Panc1 (cell line): ENCODE results near the gene ATP6V1B1. TPM values are rescaled to one million over a fixed set of nuclear protein-coding genes. Genes with fewer than 3 reads are reported as not detected.

Source experiments
- ATAC-seq: fragments of 200-7000 bp; cut with Tn5 transposase; 2 replicates; pipeline ENCODE4 v1.9.1; 2020; ENCODE audit warnings: mild to moderate bottlenecking, moderate library complexity
- BruUV-seq: library from RNA; stranded (reverse); fragments of 400-500 nt; replicated peaks from 2 replicates; lab custom pipeline; 2021; lab: Mats Ljungman, UMichigan
- CTCF ChIA-PET: fragments of 300-600 bp; sonication (Branson Sonifier 250); formaldehyde crosslinking; loops from one replicate; lab custom pipeline; 2022; ENCODE audit warnings: antibody characterized with exemption; lab: Charles Lee
- POLR2A ChIA-PET: fragments of 300-600 bp; sonication (Branson Sonifier 250); formaldehyde crosslinking; loops from one replicate; lab custom pipeline; 2022; ENCODE audit warnings: antibody characterized with exemption; lab: Charles Lee
- DNase-seq: peaks from one replicate; pipeline ENCODE4 v3.0.0-alpha.2; 2010; ENCODE audit warnings: low read depth, low spot score
- H3K27ac ChIP-seq: 2 replicates; pipeline ENCODE4 v1.5.1; 2011; ENCODE audit warnings: mild to moderate bottlenecking, low read length, inconsistent platforms
- H3K27me3 ChIP-seq: fragments of 200-500 bp; sonication (Bioruptor generic); 2 replicates; pipeline ENCODE4 v1.6.0; 2014; ENCODE audit warnings: low read length, inconsistent platforms; ENCODE audit not compliant: control insufficient read depth, insufficient read depth
- H3K36me3 ChIP-seq: fragments of 200-500 bp; sonication (Bioruptor generic); 2 replicates; pipeline ENCODE4 v1.5.1; 2014; ENCODE audit warnings: inconsistent platforms, mild to moderate bottlenecking, low read length, moderate library complexity; ENCODE audit not compliant: control insufficient read depth, insufficient read depth
- H3K4me1 ChIP-seq: 2 replicates; pipeline ENCODE4 v1.5.1; 2011; ENCODE audit warnings: inconsistent platforms, mild to moderate bottlenecking, low read length, moderate library complexity; ENCODE audit not compliant: control insufficient read depth, insufficient read depth
- H3K4me3 ChIP-seq, 2 experiments: 2 replicates each; pipeline ENCODE4 v1.5.1; 2011 to 2012; ENCODE audit warnings: low read depth in 2 of 2, low read length in 2 of 2, mild to moderate bottlenecking in 2 of 2, inconsistent platforms in 1 of 2, moderate library complexity in 1 of 2
- H3K9me3 ChIP-seq: fragments of 200-500 bp; sonication (Bioruptor generic); 2 replicates; pipeline ENCODE4 v1.5.1; 2014; ENCODE audit warnings: low read depth, mild to moderate bottlenecking, inconsistent platforms, low read length, moderate library complexity; ENCODE audit not compliant: control insufficient read depth, insufficient read depth
- POLR2AphosphoS5 ChIP-seq: IDR thresholded peaks from 2 replicates; pipeline ENCODE4 v1.6.1; 2012; ENCODE audit warnings: mild to moderate bottlenecking, low read depth, low read length, moderate library complexity
- SIN3A ChIP-seq: IDR thresholded peaks from 2 replicates; pipeline ENCODE4 v1.6.1; 2012; ENCODE audit warnings: low read depth, mild to moderate bottlenecking, low read length, moderate library complexity, borderline replicate concordance; ENCODE audit not compliant: insufficient read depth
- TCF7L2 ChIP-seq: IDR thresholded peaks from 2 replicates; pipeline ENCODE4 v1.6.1; 2011; ENCODE audit warnings: mild to moderate bottlenecking, low read depth, low read length, inconsistent platforms
- in situ Hi-C: cut with HindIII; loops from 2 replicates; pipeline ENCODE4 v1.10.0; 2016; ENCODE audit warnings: low sequenced_read_pairs, low pct_unique_long_range_greater_than_20kb
- intact Hi-C: fragments of 100-400 bp; cut with micrococcal nuclease; formaldehyde crosslinking; loops from one replicate; pipeline ENCODE4 v1.10.0; 2022; ENCODE audit not compliant: unreplicated experiment
- total RNA-seq: library from RNA; stranded (reverse); gene quantifications from one replicate; pipeline ENCODE4 v1.2.1, GENCODE V29; 2021; ENCODE audit not compliant: unreplicated experiment
- TF ChIP-seq, protein P1 (sequence below): fragments of 450-650 bp; IDR thresholded peaks from 2 replicates; pipeline ENCODE4 v1.5.1; 2017; ENCODE audit warnings: mild to moderate bottlenecking
- TF ChIP-seq, protein P2 (sequence below), 2 experiments: IDR thresholded peaks; 2 replicates each; pipeline ENCODE4 v1.6.1; 2011 to 2012; ENCODE audit warnings: low read depth in 2 of 2, control low read depth in 1 of 2, low read length in 1 of 2, mild to moderate bottlenecking in 1 of 2, moderate library complexity in 1 of 2; ENCODE audit not compliant: insufficient read depth in 1 of 2

The ATP6V1B1 gene
- total RNA-seq, 1 experiment from 2014 or later, result 0.18 TPM

GRCh38 chr2:70921839-70922234 lies 13.9 kb upstream of the ATP6V1B1 start:
- Histone ChIP-seq H3K4me1 (no peaks in the 10 kb centered on the region), H3K4me3 (no peak overlapping the region), H3K36me3 (no peaks in the 10 kb centered on the region), H3K9me3 (no peaks in the 10 kb centered on the region), H3K27ac (no peak overlapping the region), H3K27me3 (no peaks in the 10 kb centered on the region)
- no peak for ATAC-seq
- CTCF ChIA-PET, result no interaction called here
- POLR2A ChIA-PET, result no interaction called here
- intact Hi-C loops (loop anchor here (2.0 kb wide), 1 partner anchor 51 kb away; no protein-coding TSS in a partner anchor), in situ Hi-C loops (no loop called here)
- no TSS peak for BruUV-seq
- no peak for TF ChIP-seq POLR2AphosphoS5
- TF ChIP-seq SIN3A, result no peak
- TF ChIP-seq, protein P1, sequence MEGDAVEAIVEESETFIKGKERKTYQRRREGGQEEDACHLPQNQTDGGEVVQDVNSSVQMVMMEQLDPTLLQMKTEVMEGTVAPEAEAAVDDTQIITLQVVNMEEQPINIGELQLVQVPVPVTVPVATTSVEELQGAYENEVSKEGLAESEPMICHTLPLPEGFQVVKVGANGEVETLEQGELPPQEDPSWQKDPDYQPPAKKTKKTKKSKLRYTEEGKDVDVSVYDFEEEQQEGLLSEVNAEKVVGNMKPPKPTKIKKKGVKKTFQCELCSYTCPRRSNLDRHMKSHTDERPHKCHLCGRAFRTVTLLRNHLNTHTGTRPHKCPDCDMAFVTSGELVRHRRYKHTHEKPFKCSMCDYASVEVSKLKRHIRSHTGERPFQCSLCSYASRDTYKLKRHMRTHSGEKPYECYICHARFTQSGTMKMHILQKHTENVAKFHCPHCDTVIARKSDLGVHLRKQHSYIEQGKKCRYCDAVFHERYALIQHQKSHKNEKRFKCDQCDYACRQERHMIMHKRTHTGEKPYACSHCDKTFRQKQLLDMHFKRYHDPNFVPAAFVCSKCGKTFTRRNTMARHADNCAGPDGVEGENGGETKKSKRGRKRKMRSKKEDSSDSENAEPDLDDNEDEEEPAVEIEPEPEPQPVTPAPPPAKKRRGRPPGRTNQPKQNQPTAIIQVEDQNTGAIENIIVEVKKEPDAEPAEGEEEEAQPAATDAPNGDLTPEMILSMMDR, result no peak
- no peak for TF ChIP-seq TCF7L2
- TF ChIP-seq, protein P2, sequence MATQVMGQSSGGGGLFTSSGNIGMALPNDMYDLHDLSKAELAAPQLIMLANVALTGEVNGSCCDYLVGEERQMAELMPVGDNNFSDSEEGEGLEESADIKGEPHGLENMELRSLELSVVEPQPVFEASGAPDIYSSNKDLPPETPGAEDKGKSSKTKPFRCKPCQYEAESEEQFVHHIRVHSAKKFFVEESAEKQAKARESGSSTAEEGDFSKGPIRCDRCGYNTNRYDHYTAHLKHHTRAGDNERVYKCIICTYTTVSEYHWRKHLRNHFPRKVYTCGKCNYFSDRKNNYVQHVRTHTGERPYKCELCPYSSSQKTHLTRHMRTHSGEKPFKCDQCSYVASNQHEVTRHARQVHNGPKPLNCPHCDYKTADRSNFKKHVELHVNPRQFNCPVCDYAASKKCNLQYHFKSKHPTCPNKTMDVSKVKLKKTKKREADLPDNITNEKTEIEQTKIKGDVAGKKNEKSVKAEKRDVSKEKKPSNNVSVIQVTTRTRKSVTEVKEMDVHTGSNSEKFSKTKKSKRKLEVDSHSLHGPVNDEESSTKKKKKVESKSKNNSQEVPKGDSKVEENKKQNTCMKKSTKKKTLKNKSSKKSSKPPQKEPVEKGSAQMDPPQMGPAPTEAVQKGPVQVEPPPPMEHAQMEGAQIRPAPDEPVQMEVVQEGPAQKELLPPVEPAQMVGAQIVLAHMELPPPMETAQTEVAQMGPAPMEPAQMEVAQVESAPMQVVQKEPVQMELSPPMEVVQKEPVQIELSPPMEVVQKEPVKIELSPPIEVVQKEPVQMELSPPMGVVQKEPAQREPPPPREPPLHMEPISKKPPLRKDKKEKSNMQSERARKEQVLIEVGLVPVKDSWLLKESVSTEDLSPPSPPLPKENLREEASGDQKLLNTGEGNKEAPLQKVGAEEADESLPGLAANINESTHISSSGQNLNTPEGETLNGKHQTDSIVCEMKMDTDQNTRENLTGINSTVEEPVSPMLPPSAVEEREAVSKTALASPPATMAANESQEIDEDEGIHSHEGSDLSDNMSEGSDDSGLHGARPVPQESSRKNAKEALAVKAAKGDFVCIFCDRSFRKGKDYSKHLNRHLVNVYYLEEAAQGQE (IDR thresholded peaks at IDR 0.05; ENCODE audit: insufficient read depth in 1 of 2, low read depth in 2 of 2, low read length in 1 of 2), result no peak
- no peak for DNase-seq

DNA sequence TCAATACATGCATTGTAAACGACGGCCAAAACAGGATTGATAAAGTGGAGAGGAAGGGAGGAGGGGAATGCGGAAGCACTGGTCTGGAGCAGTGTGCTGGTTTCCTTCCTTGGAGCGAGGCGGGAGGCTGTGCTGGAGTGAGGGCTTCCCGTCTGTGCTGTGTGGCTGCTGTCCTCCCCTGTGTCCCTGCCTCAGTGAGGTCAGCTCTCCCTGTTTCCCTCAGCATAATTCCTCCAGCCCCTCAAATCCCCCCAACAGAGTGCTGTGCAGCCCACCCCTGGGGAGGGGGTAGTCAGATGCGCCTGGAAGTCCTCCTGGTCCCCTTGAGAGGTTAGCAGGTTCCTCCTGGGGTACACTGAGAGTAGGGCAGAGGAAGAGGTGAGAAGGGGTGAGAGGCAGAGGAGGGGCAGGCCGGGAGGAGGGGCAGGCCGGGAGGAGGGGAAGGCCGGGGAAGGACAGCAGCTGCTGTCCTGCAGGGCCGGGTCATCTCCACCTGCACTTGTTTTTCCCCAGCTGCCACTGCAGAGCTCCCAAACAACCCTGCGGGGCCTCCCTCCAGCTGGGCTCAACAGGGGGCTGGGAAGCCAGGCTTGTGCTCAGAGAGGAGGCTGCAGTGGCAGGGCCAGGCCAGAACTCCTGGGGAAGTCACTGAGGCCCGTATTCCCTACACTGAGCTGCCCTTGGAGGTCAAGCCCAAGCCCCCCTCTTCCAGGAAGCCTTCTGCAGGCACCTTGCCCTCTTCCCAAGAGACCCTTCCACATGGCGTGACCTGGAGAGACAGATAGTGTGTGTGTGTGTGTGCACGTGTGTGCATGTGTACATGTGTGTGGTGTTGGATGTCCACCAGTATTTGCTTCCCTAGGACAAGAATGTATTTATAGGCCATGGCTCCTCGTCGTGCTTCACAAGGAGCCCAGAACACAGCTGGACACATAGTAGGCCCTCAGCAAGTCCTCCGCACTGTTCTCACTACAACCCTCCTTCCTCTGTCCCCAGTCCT lies 13.2 kb upstream of the ATP6V1B1 start:
- no peak for TF ChIP-seq POLR2AphosphoS5
- TF ChIP-seq SIN3A, result no peak
- TF ChIP-seq, protein P2 (IDR thresholded peaks at IDR 0.05; ENCODE audit: insufficient read depth in 1 of 2, low read depth in 2 of 2, low read length in 1 of 2), result no peak
- no peak for TF ChIP-seq TCF7L2
- TF ChIP-seq, protein P1, result no peak
- CTCF ChIA-PET, result no interaction called here
- ATAC-seq (no peak), DNase-seq (no peak)
- no peaks in the 10 kb centered on the region for H3K4me1 ChIP-seq
- no TSS peak for BruUV-seq
- no peaks in the 10 kb centered on the region for H3K9me3 ChIP-seq
- no peaks in the 10 kb centered on the region for H3K27me3 ChIP-seq
- in situ Hi-C loops (no loop called here), intact Hi-C loops (no loop called here)
- no peak overlapping the region for H3K27ac ChIP-seq
- no peak overlapping the region for H3K4me3 ChIP-seq
- POLR2A ChIA-PET, result no interaction called here
- no peaks in the 10 kb centered on the region for H3K36me3 ChIP-seq
